ENCODE data around the gene GRK4. TPM values are rescaled to one million over a fixed set of nuclear protein-coding genes. Genes with fewer than 3 reads are reported as not detected.

GRK4 gene
- total and polyA plus RNA-seq, 2 of the 4 experiments (the other 2 are of a cell fraction), result 1.6 to 2.2 TPM

DNA sequence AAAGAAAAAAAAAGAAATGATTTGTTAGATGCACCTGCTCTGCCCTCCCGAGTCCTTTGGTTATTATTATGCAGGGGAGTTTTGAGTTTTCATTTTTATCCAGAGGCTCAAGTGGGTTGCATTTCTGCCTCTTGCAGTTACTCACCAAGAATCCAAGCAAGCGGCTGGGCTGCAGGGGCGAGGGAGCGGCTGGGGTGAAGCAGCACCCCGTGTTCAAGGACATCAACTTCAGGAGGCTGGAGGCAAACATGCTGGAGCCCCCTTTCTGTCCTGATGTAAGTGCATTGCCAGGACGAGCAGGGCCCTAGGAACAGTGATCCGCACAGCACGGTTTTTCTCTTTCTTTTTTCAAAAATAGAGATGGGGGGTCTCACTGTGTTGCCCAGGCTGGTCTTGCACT, 71.9 kb downstream of the GRK4 start:
- Histone ChIP-seq H3K18ac (ENCODE audit: low read depth, low read length) (no peak overlapping the region), H3K36me3 (ENCODE audit: control insufficient read depth, insufficient read depth, low read length) (no peaks in the 10 kb centered on the region), H4K8ac (ENCODE audit: low read depth in 2 of 2, low read length in 2 of 2) (no peak overlapping the region), H3K9me3 (ENCODE audit: control insufficient read depth, insufficient read depth, low read length) (no peaks in the 10 kb centered on the region), H2AK5ac (ENCODE audit: low read depth, low read length) (no peak overlapping the region), H3K14ac (replicated peaks; ENCODE audit: low read depth, low read length) (no peak overlapping the region), H3K23ac (ENCODE audit: low read depth, low read length) (no peak overlapping the region), H3K4me1 (ENCODE audit: control insufficient read depth, insufficient read depth, low read length) (no peaks in the 10 kb centered on the region; the same call in 1 of the 2 replicates), H2AK9ac (replicated peaks; ENCODE audit: low read depth, low read length, poor library complexity) (no peak overlapping the region), H4K20me1 (ENCODE audit: insufficient read depth, low read length) (no peaks in the 10 kb centered on the region), H3K56ac (ENCODE audit: extremely low read depth, insufficient read depth, low read length) (no peak overlapping the region), H2BK120ac (ENCODE audit: low read depth, low read length) (no peak overlapping the region), H3K4me2 (ENCODE audit: low read depth, low read length) (no peak overlapping the region), H3K79me1 (ENCODE audit: low read depth in 1 of 2, low read length in 2 of 2) (no peaks in the 10 kb centered on the region), H4K91ac (ENCODE audit: insufficient read depth, low read depth, low read length) (no peak overlapping the region), H4K5ac (ENCODE audit: low read depth, low read length) (no peak overlapping the region), H3K4ac (ENCODE audit: low read depth, low read length) (no peak overlapping the region), H2BK20ac (ENCODE audit: low read depth, low read length) (no peak overlapping the region), H3K9me1 (ENCODE audit: insufficient read depth, low read length) (no peaks in the 10 kb centered on the region), H2BK15ac (ENCODE audit: low read depth, low read length) (no peak overlapping the region), H2AFZ (replicated peaks; ENCODE audit: low read length, poor library complexity) (no peak overlapping the region), H2BK5ac (ENCODE audit: low read depth, low read length, poor library complexity, severe bottlenecking) (no peak overlapping the region), H3K4me3 (ENCODE audit: insufficient read depth, low read depth, low read length) (no peak overlapping the region), H3K9ac (ENCODE audit: low read depth, low read length) (no peak overlapping the region), H3K27me3 (ENCODE audit: control insufficient read depth, insufficient read depth, low read length) (peaks cover 39% of the 10 kb centered on the region), H3K27ac (ENCODE audit: insufficient read depth, low read length) (no peak overlapping the region)
- dilution Hi-C loops (cut with HindIII; ENCODE audit: low sequenced_read_pairs, unreplicated experiment), result no loop called here
- TF ChIP-seq RAD21 (IDR thresholded peaks at IDR 0.05; ENCODE audit: low read length) (no peak), NFE2L2 (IDR thresholded peaks at IDR 0.05; ENCODE audit: low read depth, low read length) (no peak), MAFK (IDR thresholded peaks at IDR 0.05; ENCODE audit: low read depth, low read length) (no peak), MXI1 (IDR thresholded peaks at IDR 0.05; ENCODE audit: borderline replicate concordance, low read depth, low read length) (no peak), MAZ (IDR thresholded peaks at IDR 0.05; ENCODE audit: borderline replicate concordance, low read depth, low read length) (no peak), POLR2A (IDR thresholded peaks at IDR 0.05; ENCODE audit: low read depth, low read length) (no peak), RCOR1 (IDR thresholded peaks at IDR 0.05; ENCODE audit: insufficient replicate concordance, low read length) (no peak), RFX5 (IDR thresholded peaks at IDR 0.05; ENCODE audit: low read depth, low read length) (no peak), FOS (IDR thresholded peaks at IDR 0.05; ENCODE audit: low read depth, low read length) (no peak), BHLHE40 (IDR thresholded peaks at IDR 0.05; ENCODE audit: low read depth, low read length) (no peak), SMC3 (IDR thresholded peaks at IDR 0.05; ENCODE audit: low read depth, low read length) (no peak), CHD1 (IDR thresholded peaks at IDR 0.05; ENCODE audit: low read depth, low read length) (no peak), CEBPB (IDR thresholded peaks at IDR 0.05; ENCODE audit: low read depth, low read length) (no peak)
- TF ChIP-seq, protein P1, sequence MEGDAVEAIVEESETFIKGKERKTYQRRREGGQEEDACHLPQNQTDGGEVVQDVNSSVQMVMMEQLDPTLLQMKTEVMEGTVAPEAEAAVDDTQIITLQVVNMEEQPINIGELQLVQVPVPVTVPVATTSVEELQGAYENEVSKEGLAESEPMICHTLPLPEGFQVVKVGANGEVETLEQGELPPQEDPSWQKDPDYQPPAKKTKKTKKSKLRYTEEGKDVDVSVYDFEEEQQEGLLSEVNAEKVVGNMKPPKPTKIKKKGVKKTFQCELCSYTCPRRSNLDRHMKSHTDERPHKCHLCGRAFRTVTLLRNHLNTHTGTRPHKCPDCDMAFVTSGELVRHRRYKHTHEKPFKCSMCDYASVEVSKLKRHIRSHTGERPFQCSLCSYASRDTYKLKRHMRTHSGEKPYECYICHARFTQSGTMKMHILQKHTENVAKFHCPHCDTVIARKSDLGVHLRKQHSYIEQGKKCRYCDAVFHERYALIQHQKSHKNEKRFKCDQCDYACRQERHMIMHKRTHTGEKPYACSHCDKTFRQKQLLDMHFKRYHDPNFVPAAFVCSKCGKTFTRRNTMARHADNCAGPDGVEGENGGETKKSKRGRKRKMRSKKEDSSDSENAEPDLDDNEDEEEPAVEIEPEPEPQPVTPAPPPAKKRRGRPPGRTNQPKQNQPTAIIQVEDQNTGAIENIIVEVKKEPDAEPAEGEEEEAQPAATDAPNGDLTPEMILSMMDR (conservative IDR thresholded peaks at IDR 0.05; ENCODE audit: low read depth, low read length), result no peak
- TF ChIP-seq, protein P2, sequence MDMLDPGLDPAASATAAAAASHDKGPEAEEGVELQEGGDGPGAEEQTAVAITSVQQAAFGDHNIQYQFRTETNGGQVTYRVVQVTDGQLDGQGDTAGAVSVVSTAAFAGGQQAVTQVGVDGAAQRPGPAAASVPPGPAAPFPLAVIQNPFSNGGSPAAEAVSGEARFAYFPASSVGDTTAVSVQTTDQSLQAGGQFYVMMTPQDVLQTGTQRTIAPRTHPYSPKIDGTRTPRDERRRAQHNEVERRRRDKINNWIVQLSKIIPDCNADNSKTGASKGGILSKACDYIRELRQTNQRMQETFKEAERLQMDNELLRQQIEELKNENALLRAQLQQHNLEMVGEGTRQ (IDR thresholded peaks at IDR 0.05; ENCODE audit: low read depth, low read length), result no peak
- TF ChIP-seq, protein P3, sequence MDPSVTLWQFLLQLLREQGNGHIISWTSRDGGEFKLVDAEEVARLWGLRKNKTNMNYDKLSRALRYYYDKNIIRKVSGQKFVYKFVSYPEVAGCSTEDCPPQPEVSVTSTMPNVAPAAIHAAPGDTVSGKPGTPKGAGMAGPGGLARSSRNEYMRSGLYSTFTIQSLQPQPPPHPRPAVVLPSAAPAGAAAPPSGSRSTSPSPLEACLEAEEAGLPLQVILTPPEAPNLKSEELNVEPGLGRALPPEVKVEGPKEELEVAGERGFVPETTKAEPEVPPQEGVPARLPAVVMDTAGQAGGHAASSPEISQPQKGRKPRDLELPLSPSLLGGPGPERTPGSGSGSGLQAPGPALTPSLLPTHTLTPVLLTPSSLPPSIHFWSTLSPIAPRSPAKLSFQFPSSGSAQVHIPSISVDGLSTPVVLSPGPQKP (IDR thresholded peaks at IDR 0.05; ENCODE audit: borderline replicate concordance, low read depth, low read length), result no peak
- in situ Hi-C loops (cut with MboI; ENCODE audit: low sequenced_read_pairs), result loop anchor here (25.0 kb wide), 1 partner anchor 273 kb away; the partner anchor contains the start of gene TNIP2
- no peak for DNase-seq
- ChIA-PET POLR2A (ENCODE audit: unreplicated experiment) (no interaction called here), CTCF (no interaction called here)
- no TSS peak for BruUV-seq (replicated peaks)
- ATAC-seq (ENCODE audit: low read depth), result no peak
- WGBS, 2 experiments (ENCODE audit: extremely low coverage in 2 of 2, insufficient read length in 1 of 2), result 71% methylated on average over 3 of the region's 8 CpGs; no CpG with 5 or more reads in 1 of the 2 experiments
- intact Hi-C loops (cut with micrococcal nuclease), result loop anchor here (5.0 kb wide), 1 partner anchor 273 kb away; no protein-coding TSS in a partner anchor
